22Rv1 (cell line): ENCODE measurements around the gene TFCP2L1.

Experiments
- CTCF ChIP-seq: fragments of 450-650 bp; IDR thresholded peaks from 2 replicates; pipeline ENCODE4 v1.5.1; 2017; ENCODE audit warnings: mild to moderate bottlenecking
- ZFX ChIP-seq: fragments of 450-650 bp; IDR thresholded peaks from 2 replicates; pipeline ENCODE4 v1.6.1; 2017; ENCODE audit warnings: antibody characterized with exemption, borderline replicate concordance

DNA sequence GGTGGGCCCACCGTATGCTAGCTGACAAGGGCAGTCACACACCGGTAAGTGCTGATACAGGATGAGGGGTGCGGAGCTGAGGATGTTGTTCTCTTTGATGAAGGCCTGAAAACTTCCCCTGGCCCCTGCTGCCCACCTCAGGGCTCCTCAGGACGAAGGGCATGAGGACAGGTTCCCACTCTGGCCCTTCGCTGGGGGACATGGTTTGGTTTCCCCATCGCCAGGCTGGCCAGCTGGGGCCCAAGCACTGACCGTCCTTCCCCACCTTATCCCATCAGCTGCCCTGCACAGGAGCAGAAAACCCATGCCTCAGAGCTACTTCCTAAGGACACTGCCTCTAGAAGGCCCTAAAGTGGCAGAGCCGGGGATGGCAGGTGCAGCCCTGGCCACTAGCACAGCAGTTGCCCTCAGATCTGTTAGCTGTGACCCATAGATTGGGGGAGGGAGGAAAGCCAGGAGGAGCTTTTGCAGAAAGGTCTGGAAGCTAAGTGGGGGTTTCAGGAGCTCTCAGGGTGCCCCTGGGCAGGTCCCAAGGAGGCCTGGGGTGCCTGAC is 66.5 kb downstream of the TFCP2L1 start:
- TF ChIP-seq CTCF (no peak), ZFX (no peak)
